Lung (tissue), 12 donors: ENCODE results near the gene C1GALT1C1. TPM values are rescaled to one million over a fixed set of nuclear protein-coding genes. Genes with fewer than 3 reads are reported as not detected.

Source experiments
- ATAC-seq: fragments of 200-7000 bp; cut with Tn5 transposase; one replicate; pipeline ENCODE4 v1.9.1; 2020; ENCODE audit warnings: moderate number of reproducible peaks; ENCODE audit not compliant: insufficient read depth, low FRiP score
- DNase-seq, 3 donors: peaks; one replicate each; pipeline ENCODE4 v3.0.0-alpha.2; 2013 to 2017
- H3K27ac ChIP-seq, 2 donors: one replicate each; pipeline ENCODE4 v1.5.1; 2013; ENCODE audit warnings: mild to moderate bottlenecking in 2 of 2, moderate library complexity in 2 of 2, control low read depth in 1 of 2, inconsistent platforms in 1 of 2, low read depth in 1 of 2, low read length in 1 of 2
- H3K27me3 ChIP-seq, 3 donors: one replicate each; pipeline ENCODE4 v1.5.1; 2013; ENCODE audit warnings: low read length in 2 of 3; ENCODE audit not compliant: control insufficient read depth in 3 of 3, insufficient read depth in 3 of 3
- H3K36me3 ChIP-seq, 4 donors: one replicate each; pipeline ENCODE4 v1.5.1; 2013; ENCODE audit warnings: low read length in 4 of 4, mild to moderate bottlenecking in 1 of 4, moderate library complexity in 1 of 4; ENCODE audit not compliant: control insufficient read depth in 4 of 4, insufficient read depth in 4 of 4
- H3K4me1 ChIP-seq, 5 donors: one replicate each; pipeline ENCODE4 v1.5.1; 2013; ENCODE audit warnings: low read length in 5 of 5, mild to moderate bottlenecking in 2 of 5, moderate library complexity in 1 of 5; ENCODE audit not compliant: control insufficient read depth in 5 of 5, insufficient read depth in 5 of 5
- H3K4me3 ChIP-seq: one replicate; pipeline ENCODE4 v1.5.1; 2013; ENCODE audit warnings: mild to moderate bottlenecking, control low read depth, moderate library complexity
- H3K9ac ChIP-seq, 2 donors: one replicate each; pipeline ENCODE4 v1.5.1; 2013; ENCODE audit warnings: low read length in 2 of 2, control low read depth in 1 of 2; ENCODE audit not compliant: insufficient read depth in 1 of 2
- H3K9me3 ChIP-seq, 4 donors: one replicate each; pipeline ENCODE4 v1.5.1; 2013; ENCODE audit warnings: low read length in 3 of 4, mild to moderate bottlenecking in 1 of 4, moderate library complexity in 1 of 4; ENCODE audit not compliant: control insufficient read depth in 4 of 4, insufficient read depth in 3 of 4
- CTCF ChIP-seq: IDR thresholded peaks from 2 replicates; pipeline ENCODE4 v1.5.1; 2012; ENCODE audit warnings: mild to moderate bottlenecking; ENCODE audit errors: control extremely low read depth, extremely low read depth
- WGBS, 2 donors: extraction: QIAGEN DNeasy Blood & Tissue Kit; methylation state at CpG; one replicate each; pipeline ENCODE4 v1.1.7; 2013; 5-methylcytosine and 5-hydroxymethylcytosine counted together
- polyA plus RNA-seq, 2 donors: library from polyadenylated mRNA; stranded (reverse); fragments of 200-250 nt; gene quantifications; one replicate each; pipeline ENCODE4 v1.2.1, GENCODE V29; 2013
- total RNA-seq, 2 donors: library from RNA; depleted of rRNA in 1 of 2; stranded (reverse); fragments of >200 nt in 1 of 2; gene quantifications; one replicate each; pipeline ENCODE4 v1.2.1, GENCODE V29; 2014 to 2021
- donor health status: control.
- donor health status: control.
- donor health status: Bipolar disorder and iron deficiency.
- donor health status: healthy.
- donor health status: DM: yes; HTN: yes; CAD: no.

The C1GALT1C1 gene
- total and polyA plus RNA-seq, 4 donors, result 19.3 to 31.4 (median 24.1) TPM

DNA sequence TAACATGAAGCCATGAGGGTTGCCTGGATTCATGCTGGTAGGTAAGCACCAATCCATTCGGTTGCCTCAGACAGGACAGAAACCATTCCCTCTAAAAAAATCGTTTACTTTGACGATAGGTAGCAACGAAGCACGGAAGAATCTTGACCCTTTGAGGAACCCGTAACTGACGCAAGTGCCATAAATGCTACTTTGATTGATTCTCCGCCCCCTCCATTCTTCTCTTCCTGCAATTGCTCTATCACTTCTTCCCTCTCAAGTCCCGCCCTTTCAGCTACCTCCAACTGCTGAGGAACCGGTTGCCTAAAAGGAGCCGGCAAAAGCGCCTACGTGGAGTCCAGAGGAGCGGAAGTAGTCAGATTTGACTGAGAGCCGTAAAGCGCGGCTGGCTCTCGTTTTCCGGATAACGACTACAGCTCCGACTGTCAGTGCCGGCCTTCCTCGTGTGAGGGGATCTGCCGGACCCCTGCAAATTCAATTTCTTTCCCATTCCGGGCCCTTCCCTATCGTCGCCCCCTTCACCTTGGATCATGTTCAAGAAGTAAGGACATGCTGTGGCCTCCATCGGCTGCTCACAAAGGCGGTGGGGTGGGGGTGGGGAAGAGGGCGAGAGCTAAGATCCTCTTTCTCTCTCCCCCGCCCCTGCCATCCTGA, 26.0 kb downstream of the C1GALT1C1 start, which contains the start of gene MCTS1:
Gene MCTS1 (plus strand): TSS at position 395 of the 654 bp plus-strand sequence. CDS start 136 bp downstream, at position 531.
- Histone ChIP-seq H3K36me3 (no peaks in the 10 kb centered on the region), H3K27me3 (no peaks in the 10 kb centered on the region), H3K4me3 (peak within 1 kb of the TSS; percentile 44), H3K9me3 (no peaks in the 10 kb centered on the region), H3K27ac (peak within 1 kb of the TSS; percentile 82 to 86), H3K4me1 (peaks cover 0 to 8% (median 0%) of the 10 kb centered on the region in 5 donors), H3K9ac (peak within 1 kb of the TSS; percentile 75 to 82)
- ATAC-seq (peak; percentile 89), DNase-seq (peak; percentile 87 to 94 (median 92))
- TF ChIP-seq CTCF, result no peak
- 0 to 34% methylated on average over 30 to 31 of the region's 31 CpGs for WGBS, 2 donors

GRCh38 chrX:120585702-120586101, 44.2 kb downstream of the C1GALT1C1 start:
- Histone ChIP-seq H3K9ac (no peak overlapping the region), H3K9me3 (no peaks in the 10 kb centered on the region), H3K27me3 (peaks cover 0 to 2% (median 0%) of the 10 kb centered on the region in 3 donors), H3K27ac (no peak overlapping the region), H3K36me3 (no peaks in the 10 kb centered on the region), H3K4me1 (no peaks in the 10 kb centered on the region), H3K4me3 (no peak overlapping the region)
- no peak for ATAC-seq
- DNase-seq, result no peak
- TF ChIP-seq CTCF, result no peak
- WGBS, 2 donors, result 84 to 98% methylated on average over 2 of the region's 2 CpGs

Other genes with a start within 250 kb of the C1GALT1C1 start
- gene LAMP2, start 160.8 kb downstream of the C1GALT1C1 start, total RNA-seq, result 100 to 1,000 TPM in 1 of 2 donors, 10 to 100 TPM in 1; 96.7 to 102 TPM
- gene LAMP2, start 160.8 kb downstream of the C1GALT1C1 start, polyA plus RNA-seq, result 100 to 1,000 TPM in 1 of 2 donors, 10 to 100 TPM in 1; 35.0 to 100 TPM
- 10 to 100 TPM; 32.2 to 61.2 TPM for gene CUL4B, start 69.1 kb downstream of the C1GALT1C1 start, total RNA-seq
- gene CUL4B, start 69.1 kb downstream of the C1GALT1C1 start, polyA plus RNA-seq, result 10 to 100 TPM; 15.2 to 16.4 TPM
- 10 to 100 TPM; 22.6 to 35.4 TPM for gene MCTS1, start 26.0 kb downstream of the C1GALT1C1 start, total RNA-seq
- 10 to 100 TPM; 42.2 to 43.2 TPM for gene MCTS1, start 26.0 kb downstream of the C1GALT1C1 start, polyA plus RNA-seq
- gene CT47B1, start 245.8 kb upstream of the C1GALT1C1 start, total RNA-seq, result not detected
- gene CT47B1, start 245.8 kb upstream of the C1GALT1C1 start, polyA plus RNA-seq, result not detected